Large intestine (tissue), 3 donors: ENCODE measurements around the gene CHRM1. TPM values are rescaled to one million over a fixed set of nuclear protein-coding genes. Genes with fewer than 3 reads are reported as not detected.
"Not testable (repeated sequence)": the region's sequence is repeated elsewhere in the genome, so short reads cannot be mapped to it uniquely, and the experiment has no call there.

Source experiments
- DNase-seq, 2 donors: peaks; one replicate each; pipeline versions ENCODE4 v3.0.0 to v3.0.0-alpha.2; 2013
- H3K27ac ChIP-seq: one replicate; pipeline ENCODE4 v1.5.1; 2013; ENCODE audit warnings: low read length
- H3K27me3 ChIP-seq: 2 replicates; pipeline ENCODE4 v1.6.1; 2013; ENCODE audit warnings: low read length; ENCODE audit not compliant: control insufficient read depth, insufficient read depth
- H3K36me3 ChIP-seq: 2 replicates; pipeline ENCODE4 v1.6.1; 2013; ENCODE audit warnings: low read length; ENCODE audit not compliant: control insufficient read depth, insufficient read depth
- H3K4me1 ChIP-seq: one replicate; pipeline ENCODE4 v1.6.1; 2013; ENCODE audit warnings: low read length; ENCODE audit not compliant: control insufficient read depth, insufficient read depth
- H3K4me3 ChIP-seq: one replicate; pipeline ENCODE4 v1.5.1; 2013; ENCODE audit warnings: low read length
- H3K9me3 ChIP-seq: one replicate; pipeline ENCODE4 v1.6.1; 2013; ENCODE audit warnings: mild to moderate bottlenecking, low read depth, low read length, moderate library complexity; ENCODE audit not compliant: control insufficient read depth
- WGBS: methylation state at CpG from one replicate; pipeline ENCODE4 v1.1.5; 2013; ENCODE audit warnings: low lambda C conversion rate; ENCODE audit not compliant: insufficient coverage; 5-methylcytosine and 5-hydroxymethylcytosine counted together
- polyA plus RNA-seq: library from polyadenylated mRNA; unstranded; fragments of 120-200 nt; gene quantifications from one replicate; pipeline ENCODE4 v1.2.1, GENCODE V29; 2013

The CHRM1 gene
- polyA plus RNA-seq, 1 donor, result 1.3 TPM

DNA sequence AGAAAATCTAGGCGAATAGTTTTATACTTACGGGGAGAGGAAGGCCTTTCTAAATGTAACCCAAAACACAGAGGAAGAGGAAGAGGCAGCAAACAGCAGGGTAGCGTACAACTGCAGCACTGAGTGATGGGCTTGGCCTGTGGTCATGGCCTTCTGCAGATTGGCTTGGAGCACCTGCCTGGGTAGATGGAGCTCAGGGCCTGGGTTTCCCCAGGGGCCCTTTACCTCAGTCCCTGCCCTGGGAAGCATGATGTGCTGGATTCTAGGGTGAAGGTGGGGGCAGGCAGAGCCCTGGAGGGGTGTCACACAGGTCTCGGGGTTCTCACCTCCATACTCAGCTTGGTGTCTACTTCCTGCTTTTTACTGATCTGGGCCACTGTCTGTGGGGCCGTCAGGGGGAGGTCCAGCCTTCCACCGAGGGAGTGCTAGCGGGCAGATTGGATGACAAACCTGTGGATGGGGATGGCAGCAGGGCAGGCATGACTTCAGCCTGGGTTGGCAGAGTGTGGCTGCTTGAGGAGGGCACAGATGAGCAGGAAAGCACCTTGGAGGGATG lies 27.7 kb upstream of the CHRM1 start:
- no peaks in the 10 kb centered on the region for H3K27me3 ChIP-seq
- no peak overlapping the region for H3K4me3 ChIP-seq
- H3K27ac ChIP-seq, result no peak overlapping the region
- no peak for DNase-seq
- H3K4me1 ChIP-seq, result no peaks in the 10 kb centered on the region
- no peaks in the 10 kb centered on the region for H3K9me3 ChIP-seq
- WGBS, result no CpG with 5 or more reads among the region's 7 CpGs
- H3K36me3 ChIP-seq, result no peaks in the 10 kb centered on the region

GRCh38 chr11:62945538-62945937 lies 24.4 kb upstream of the CHRM1 start:
- H3K9me3 ChIP-seq, H3K27ac ChIP-seq, H3K27me3 ChIP-seq, H3K4me3 ChIP-seq, H3K4me1 ChIP-seq, H3K36me3 ChIP-seq, DNase-seq: not testable (repeated sequence)
- WGBS, result 100% methylated on average over 2 of the region's 10 CpGs

- H3K27me3 ChIP-seq, H3K4me3 ChIP-seq, H3K4me1 ChIP-seq, H3K36me3 ChIP-seq, DNase-seq, H3K9me3 ChIP-seq, H3K27ac ChIP-seq: not testable (repeated sequence)
- no CpG with 5 or more reads among the region's 2 CpGs for WGBS
Measured at GRCh38 chr11:62937528-62937927, 16.4 kb upstream of the CHRM1 start.

DNA sequence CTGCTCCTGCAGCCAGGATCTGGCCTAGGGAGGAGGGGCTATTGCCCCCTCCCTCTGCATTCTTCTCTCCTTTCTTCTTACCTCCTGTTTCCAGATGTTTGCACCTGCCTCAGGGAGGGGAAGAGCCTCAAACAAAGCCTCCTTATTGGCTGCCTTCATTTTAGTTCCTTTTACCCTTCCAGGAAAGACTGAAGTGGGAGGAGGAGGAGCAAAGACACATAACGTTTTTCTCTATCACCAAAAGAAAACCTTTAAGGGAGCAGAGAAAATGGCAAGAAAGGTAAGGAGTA lies 13.3 kb upstream of the CHRM1 start:
- H3K4me1 ChIP-seq, result peaks cover 6% of the 10 kb centered on the region
- WGBS, result no CpG with 5 or more reads among the region's 1 CpG

DNA sequence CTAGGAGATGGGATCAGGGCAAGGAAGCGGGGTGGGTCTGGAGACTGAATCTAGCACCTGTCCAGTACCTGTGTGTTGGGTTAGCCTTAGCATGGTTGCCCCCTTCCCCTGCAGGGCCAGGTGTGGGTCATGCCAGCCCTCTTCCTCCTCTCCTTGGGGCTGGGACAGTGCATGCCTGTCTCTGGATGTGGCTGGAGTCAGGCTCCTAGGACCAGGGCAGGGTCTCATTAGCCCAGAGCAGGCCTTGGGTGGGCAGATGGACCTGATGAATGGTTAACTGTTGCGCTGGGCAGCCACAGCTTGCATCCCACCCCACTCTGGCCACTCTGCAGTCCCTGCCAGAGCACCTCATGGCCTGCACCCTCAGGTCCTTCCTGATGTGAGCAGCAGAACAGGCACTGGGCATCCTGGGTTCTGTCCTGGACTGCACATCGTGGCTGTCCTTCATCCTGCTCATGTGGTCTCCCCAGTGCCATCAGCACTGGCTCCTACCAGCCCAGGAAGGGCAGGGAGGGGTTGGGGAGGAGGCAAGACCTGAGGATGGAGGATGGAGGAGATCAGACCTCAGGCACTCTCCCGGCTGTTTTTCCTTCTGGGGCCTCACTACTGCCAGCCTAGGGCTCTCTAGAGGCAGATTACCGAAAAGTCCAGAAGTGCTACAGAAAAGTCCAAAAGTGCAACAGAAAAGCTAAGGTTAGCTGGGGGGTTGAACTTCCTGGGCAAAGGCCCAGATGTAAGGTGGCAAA lies 12.8 kb upstream of the CHRM1 start:
- Histone ChIP-seq H3K9me3 (no peaks in the 10 kb centered on the region), H3K4me1 (peaks cover 6% of the 10 kb centered on the region), H3K27me3 (no peaks in the 10 kb centered on the region), H3K4me3 (no peak overlapping the region), H3K27ac (no peak overlapping the region), H3K36me3 (no peaks in the 10 kb centered on the region)
- no CpG with 5 or more reads among the region's 5 CpGs for WGBS
- no peak for DNase-seq

More for the DNA sequence above, 13.3 kb upstream of the CHRM1 start:
- H3K27ac ChIP-seq, result no peak overlapping the region
- H3K27me3 ChIP-seq, result no peaks in the 10 kb centered on the region
- no peak for DNase-seq
- H3K9me3 ChIP-seq, result no peaks in the 10 kb centered on the region
- H3K4me3 ChIP-seq, result no peak overlapping the region
- H3K36me3 ChIP-seq, result no peaks in the 10 kb centered on the region

GRCh38 chr11:62933285-62933684 lies 12.1 kb upstream of the CHRM1 start:
- Histone ChIP-seq H3K9me3 (no peaks in the 10 kb centered on the region), H3K4me1 (peaks cover 6% of the 10 kb centered on the region), H3K27ac (no peak overlapping the region), H3K4me3 (no peak overlapping the region), H3K27me3 (peaks cover 1% of the 10 kb centered on the region), H3K36me3 (no peaks in the 10 kb centered on the region)
- no peak for DNase-seq
- no CpG with 5 or more reads among the region's 13 CpGs for WGBS

DNA sequence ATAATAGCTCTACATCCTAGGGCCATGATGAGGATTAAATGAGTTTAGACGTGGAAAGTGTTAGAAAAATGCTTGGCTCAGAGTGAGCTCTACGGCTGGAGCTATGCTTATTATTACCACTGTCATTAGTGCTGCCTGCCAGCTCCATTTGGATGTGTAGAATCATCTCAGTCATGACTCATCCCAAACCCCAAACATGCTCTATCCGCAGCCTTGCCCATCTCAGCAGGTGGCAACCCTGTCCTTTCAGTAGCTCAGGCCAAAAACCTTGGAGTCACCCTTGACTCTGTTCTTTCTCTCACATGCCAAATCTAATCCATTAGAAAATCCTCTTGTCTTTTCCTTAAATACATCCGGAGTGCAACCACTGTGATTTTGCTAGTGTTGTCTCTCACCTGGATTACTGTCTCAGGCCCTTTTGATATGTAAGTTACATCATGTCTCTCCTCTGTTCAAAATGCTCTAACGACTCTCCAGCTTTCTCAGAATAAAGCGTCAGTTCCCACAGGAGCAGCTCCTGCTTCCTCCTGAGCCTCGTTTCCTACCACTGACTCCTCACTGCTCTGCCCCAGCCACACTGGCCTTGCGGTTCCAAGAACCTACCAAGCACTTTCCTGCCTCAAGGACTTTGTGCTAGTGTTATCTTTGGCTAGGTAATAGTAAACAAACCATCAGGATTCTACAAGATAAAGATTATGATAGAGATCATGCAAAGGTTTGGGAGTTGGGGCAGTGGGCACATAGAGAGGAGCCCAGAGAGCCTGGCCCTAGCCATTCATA lies 10.5 kb upstream of the CHRM1 start:
- H3K9me3 ChIP-seq, result peaks cover 3% of the 10 kb centered on the region
- peaks cover 17% of the 10 kb centered on the region for H3K27me3 ChIP-seq
- no peak overlapping the region for H3K4me3 ChIP-seq
- H3K36me3 ChIP-seq, result no peaks in the 10 kb centered on the region
- no peak for DNase-seq
- WGBS, result no CpG with 5 or more reads among the region's 8 CpGs
- H3K27ac ChIP-seq, result no peak overlapping the region
- H3K4me1 ChIP-seq, result peaks cover 11% of the 10 kb centered on the region

DNA sequence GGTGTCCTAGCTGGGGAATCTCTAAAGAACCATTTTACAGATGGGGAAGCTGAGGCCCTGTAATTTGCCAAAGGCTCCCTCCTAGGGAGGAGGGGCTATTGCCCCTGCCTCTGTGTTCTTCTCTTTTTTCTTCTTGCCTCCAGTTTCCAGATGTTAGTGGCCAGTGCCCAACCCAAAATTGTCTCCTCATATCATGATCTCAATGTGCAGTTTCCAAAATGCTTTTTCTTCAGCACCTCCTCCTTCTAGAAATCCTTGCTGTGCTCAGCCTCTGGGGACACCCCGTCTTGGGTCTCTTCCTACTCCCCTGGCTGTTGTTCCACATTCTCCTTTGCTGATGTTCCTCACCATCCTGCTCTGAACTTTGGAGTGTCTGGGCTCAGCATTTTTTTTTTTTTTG lies 9.5 kb upstream of the CHRM1 start:
- Histone ChIP-seq H3K4me1 (peaks cover 21% of the 10 kb centered on the region), H3K4me3 (no peak overlapping the region), H3K36me3 (no peaks in the 10 kb centered on the region), H3K27ac (no peak overlapping the region), H3K9me3 (peaks cover 11% of the 10 kb centered on the region), H3K27me3 (peaks cover 27% of the 10 kb centered on the region)
- DNase-seq, result no peak
- no CpG with 5 or more reads among the region's 1 CpG for WGBS

DNA sequence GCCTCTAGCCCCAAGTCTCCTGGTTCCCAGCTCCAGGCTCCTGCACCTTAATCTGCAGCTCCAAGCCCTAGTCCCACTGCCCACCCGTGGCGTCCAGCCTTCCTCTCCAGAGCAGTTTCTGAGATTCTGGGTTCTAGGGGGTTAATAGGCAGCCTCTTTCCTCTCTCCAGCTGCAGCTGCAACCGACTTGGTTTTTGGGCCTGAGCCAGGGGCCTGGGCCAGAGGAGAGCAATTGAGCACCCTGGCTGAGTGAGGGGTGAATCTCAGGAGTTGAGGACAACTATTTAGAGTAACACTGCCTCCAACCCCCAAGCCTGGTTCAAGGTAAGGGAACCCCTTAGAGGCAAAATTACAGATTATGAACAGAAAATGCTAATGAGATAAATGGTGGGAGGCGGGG lies 9.0 kb upstream of the CHRM1 start:
- H3K4me3 ChIP-seq, result no peak overlapping the region
- peaks cover 12% of the 10 kb centered on the region for H3K9me3 ChIP-seq
- WGBS, result no CpG with 5 or more reads among the region's 4 CpGs
- H3K4me1 ChIP-seq, result peaks cover 23% of the 10 kb centered on the region
- no peaks in the 10 kb centered on the region for H3K36me3 ChIP-seq
- no peak overlapping the region for H3K27ac ChIP-seq
- no peak for DNase-seq
- peaks cover 32% of the 10 kb centered on the region for H3K27me3 ChIP-seq

GRCh38 chr11:62928011-62928410 lies 6.8 kb upstream of the CHRM1 start:
- no peaks in the 10 kb centered on the region for H3K36me3 ChIP-seq
- no peak overlapping the region for H3K4me3 ChIP-seq
- peak in 1 of 2 donors; percentile 51 for DNase-seq
- H3K4me1 ChIP-seq, result peaks cover 31% of the 10 kb centered on the region
- H3K27me3 ChIP-seq, result peaks cover 53% of the 10 kb centered on the region
- no peak overlapping the region for H3K27ac ChIP-seq
- WGBS, result no CpG with 5 or more reads among the region's 13 CpGs
- H3K9me3 ChIP-seq, result peaks cover 19% of the 10 kb centered on the region
